HEK293T (cell line): Measurements from ENCODE around the gene DHRS11.

Experiments
- CTCF ChIA-PET: fragments of 350-600 bp; formaldehyde crosslinking; extraction: SDS; loops from one replicate; lab custom pipeline; 2021; ENCODE audit warnings: antibody characterized with exemption, inconsistent platforms; lab: Yijun Ruan, JAX
- POLR2A ChIA-PET: fragments of 350-600 bp; formaldehyde crosslinking; extraction: SDS; loops from one replicate; lab custom pipeline; 2020; ENCODE audit warnings: antibody characterized with exemption, inconsistent platforms; lab: Yijun Ruan, JAX
- DNase-seq: peaks from one replicate; pipeline ENCODE4 v3.0.0; 2012; ENCODE audit warnings: mixed read lengths; ENCODE audit errors: extremely low spot score
- ARNT ChIP-seq: fragments of 450-650 bp; IDR thresholded peaks from 2 replicates; pipeline ENCODE4 v1.6.1; 2017; ENCODE audit warnings: mild to moderate bottlenecking
- BHLHE40 ChIP-seq: fragments of 450-650 bp; IDR thresholded peaks from 2 replicates; pipeline ENCODE4 v1.6.1; 2016; ENCODE audit warnings: mild to moderate bottlenecking, moderate library complexity, borderline replicate concordance
- CTBP1 ChIP-seq: fragments of 450-650 bp; IDR thresholded peaks from 2 replicates; pipeline ENCODE4 v1.6.1; 2016; ENCODE audit warnings: borderline replicate concordance
- ELF4 ChIP-seq: fragments of 450-650 bp; IDR thresholded peaks from 2 replicates; pipeline ENCODE4 v1.6.1; 2017; ENCODE audit warnings: antibody characterized with exemption
- FOXA1 ChIP-seq: fragments of 450-650 bp; IDR thresholded peaks from 2 replicates; pipeline ENCODE4 v1.6.1; 2016; ENCODE audit warnings: mild to moderate bottlenecking
- FOXK2 ChIP-seq: fragments of 450-650 bp; IDR thresholded peaks from 2 replicates; pipeline ENCODE4 v1.6.1; 2016; ENCODE audit warnings: mild to moderate bottlenecking
- FOXM1 ChIP-seq: fragments of 450-650 bp; IDR thresholded peaks from 2 replicates; pipeline ENCODE4 v1.6.1; 2017; ENCODE audit warnings: mild to moderate bottlenecking, borderline replicate concordance
- HDGF ChIP-seq: fragments of 450-650 bp; IDR thresholded peaks from 2 replicates; pipeline ENCODE4 v1.6.1; 2017; ENCODE audit warnings: antibody characterized with exemption, borderline replicate concordance
- L3MBTL2 ChIP-seq: fragments of 450-650 bp; conservative IDR thresholded peaks from 2 replicates; pipeline ENCODE4 v1.6.1; 2016; ENCODE audit warnings: mild to moderate bottlenecking
- LEF1 ChIP-seq: fragments of 450-650 bp; IDR thresholded peaks from 2 replicates; pipeline ENCODE4 v1.6.1; 2017; ENCODE audit warnings: mild to moderate bottlenecking, borderline replicate concordance
- NFRKB ChIP-seq: fragments of 450-650 bp; IDR thresholded peaks from 2 replicates; pipeline ENCODE4 v1.6.1; 2016; ENCODE audit warnings: mild to moderate bottlenecking, moderate library complexity
- PKNOX1 ChIP-seq: fragments of 450-650 bp; IDR thresholded peaks from 2 replicates; pipeline ENCODE4 v1.6.1; 2016
- SP1 ChIP-seq: fragments of 450-650 bp; IDR thresholded peaks from 2 replicates; pipeline ENCODE4 v1.6.1; 2017
- SUZ12 ChIP-seq: fragments of 450-650 bp; IDR thresholded peaks from 2 replicates; pipeline ENCODE4 v1.6.1; 2016; ENCODE audit warnings: mild to moderate bottlenecking
- TARDBP ChIP-seq: fragments of 450-650 bp; IDR thresholded peaks from 2 replicates; pipeline ENCODE4 v1.6.1; 2016
- ZNF384 ChIP-seq: fragments of 450-650 bp; IDR thresholded peaks from 2 replicates; pipeline ENCODE4 v1.6.1; 2016

The DHRS11 gene

GRCh38 chr17:36590082-36590481 is 1.6 kb upstream of the DHRS11 start:
- ChIA-PET CTCF (interaction anchor here (0.5 kb wide), 1 partner anchor 22 kb away, joined by 6 read pairs; no protein-coding TSS in a partner anchor), POLR2A (interaction anchor here (0.8 kb wide), 1 partner anchor 11 kb away, joined by 3 read pairs; the partner anchor contains the start of gene MRM1)
- TF ChIP-seq FOXM1 (no peak), FOXK2 (no peak), SP1 (no peak)
- no peak for DNase-seq

GRCh38 chr17:36592316-36592715 is 637 bp downstream of the DHRS11 start:
- CTCF ChIA-PET: interaction anchor here (0.6 to 1.9 kb wide), 2 partner anchors 11 to 803 kb away, joined by 3 to 10 read pairs; no protein-coding TSS in a partner anchor
- DNase-seq: no peak
- TF ChIP-seq FOXK2 (no peak), PKNOX1 (0 out of 2 replicates have a peak, but pooled peaks have one; percentile 12)
- POLR2A ChIA-PET: interaction anchor here (0.9 to 2.8 kb wide), 5 partner anchors 10 to 331 kb away, joined by 3 to 36 read pairs (median 11); partner anchors contain the start of genes GGNBP2, MRM1, MYO19 and PIGW

- DNase-seq: no peak
- TF ChIP-seq LEF1: no peak
- TF ChIP-seq HDGF: no peak
- CTCF ChIA-PET: interaction anchor here (0.6 to 1.9 kb wide), 2 partner anchors 10 to 803 kb away, joined by 3 to 10 read pairs; no protein-coding TSS in a partner anchor
- POLR2A ChIA-PET: interaction anchor here (0.9 to 2.8 kb wide), 5 partner anchors 9 to 331 kb away, joined by 3 to 36 read pairs (median 11); partner anchors contain the start of genes GGNBP2, MRM1, MYO19 and PIGW
These were observed 1.1 kb downstream of the DHRS11 start for GRCh38 chr17:36592716-36593321.

GRCh38 chr17:36593656-36594316 is 2.1 kb downstream of the DHRS11 start:
- ChIA-PET POLR2A (interaction anchor here (0.9 to 2.8 kb wide), 5 partner anchors 8 to 59 kb away, joined by 3 to 36 read pairs (median 11); partner anchors contain the start of genes GGNBP2, MRM1, MYO19 and PIGW), CTCF (interaction anchor here (0.6 to 1.9 kb wide), 2 partner anchors 9 to 981 kb away, joined by 4 to 10 read pairs; no protein-coding TSS in a partner anchor)
- DNase-seq: no peak
- TF ChIP-seq FOXM1 (no peak), PKNOX1 (no peak), ARNT (no peak), FOXA1 (no peak), ZNF384 (no peak), SP1 (no peak), FOXK2 (no peak), CTBP1 (no peak), HDGF (no peak), TARDBP (no peak), L3MBTL2 (no peak), BHLHE40 (no peak), LEF1 (no peak), NFRKB (no peak)

GRCh38 chr17:36594626-36595401 is 3.1 kb downstream of the DHRS11 start:
- POLR2A ChIA-PET: interaction anchor here (0.5 to 1.3 kb wide), 3 partner anchors 8 to 59 kb away, joined by 3 to 4 read pairs (median 3); no protein-coding TSS in a partner anchor
- DNase-seq: no peak
- CTCF ChIA-PET: interaction anchor here (0.6 kb wide), 2 partner anchors 144 to 982 kb away, joined by 3 to 4 read pairs; no protein-coding TSS in a partner anchor
- TF ChIP-seq ARNT: no peak

- CTCF ChIA-PET: no interaction called here
- no peak for TF ChIP-seq ZNF384
- TF ChIP-seq PKNOX1: no peak
- no peak for TF ChIP-seq NFRKB
- no peak for TF ChIP-seq SUZ12
- no peak for TF ChIP-seq FOXM1
- TF ChIP-seq FOXA1: no peak
- no peak for TF ChIP-seq ARNT
- TF ChIP-seq FOXK2: no peak
- no peak for TF ChIP-seq LEF1
- TF ChIP-seq SP1: no peak
- TF ChIP-seq BHLHE40: no peak
- TF ChIP-seq ELF4: no peak
- no peak for TF ChIP-seq HDGF
- TF ChIP-seq CTBP1: no peak
- TF ChIP-seq L3MBTL2: no peak
- POLR2A ChIA-PET: interaction anchor here (1.0 kb wide), 1 partner anchor 38 kb away, joined by 3 read pairs; no protein-coding TSS in a partner anchor
- no peak for DNase-seq
These were observed 5.5 kb downstream of the DHRS11 start for GRCh38 chr17:36597226-36597625.
